Keratinocyte (primary cell): ENCODE data around the gene RARRES1. TPM values are rescaled to one million over a fixed set of nuclear protein-coding genes. Genes with fewer than 3 reads are reported as not detected.

ENCODE experiments used
- DNase-seq: peaks from one replicate; pipeline ENCODE4 v3.0.0-alpha.2; 2011; ENCODE audit warnings: low read depth, missing footprints, low spot score
- FAIRE-seq: peaks from 2 replicates; lab custom pipeline; 2011; peaks lifted over from hg19 to GRCh38; lab: Jason Lieb, UNC
- H2AFZ ChIP-seq: 2 replicates; pipeline ENCODE4 v1.6.0; 2012; ENCODE audit warnings: low read length, control low read depth, inconsistent platforms; ENCODE audit not compliant: control insufficient read depth
- H3K27ac ChIP-seq: 2 replicates; pipeline ENCODE4 v1.5.1; 2011; ENCODE audit warnings: low read length; ENCODE audit not compliant: control insufficient read depth, insufficient read depth
- H3K27me3 ChIP-seq: 3 replicates; pipeline ENCODE4 v1.6.0; 2011; ENCODE audit warnings: low read length; ENCODE audit not compliant: control insufficient read depth, insufficient read depth; ENCODE audit errors: extremely low read depth
- H3K36me3 ChIP-seq, 2 experiments: 2 replicates in 1 of 2; 3 replicates in 1 of 2; pipeline ENCODE4 v1.5.1; 2011; ENCODE audit warnings: low read length in 2 of 2, mild to moderate bottlenecking in 1 of 2; ENCODE audit not compliant: control insufficient read depth in 2 of 2, insufficient read depth in 2 of 2; ENCODE audit errors: extremely low read depth in 1 of 2
- H3K4me1 ChIP-seq: 3 replicates; pipeline ENCODE4 v1.5.1; 2011; ENCODE audit warnings: low read length; ENCODE audit not compliant: control insufficient read depth, insufficient read depth; ENCODE audit errors: extremely low read depth
- H3K4me2 ChIP-seq: 3 replicates; pipeline ENCODE4 v1.6.0; 2011; ENCODE audit warnings: low read depth, low read length; ENCODE audit not compliant: control insufficient read depth, insufficient read depth; ENCODE audit errors: extremely low read depth
- H3K4me3 ChIP-seq, 3 experiments: fragments of 200-600 bp in 1 of 3; sonication (generic) in 1 of 3; 2 replicates in 2 of 3; 3 replicates in 1 of 3; pipeline ENCODE4 v1.5.1; 2011 to 2016; ENCODE audit warnings: low read length in 3 of 3, mild to moderate bottlenecking in 3 of 3, control low read depth in 2 of 3, inconsistent platforms in 1 of 3, low read depth in 1 of 3, mixed read lengths in 1 of 3, mixed run types in 1 of 3, moderate library complexity in 1 of 3; ENCODE audit not compliant: control insufficient read depth in 2 of 3, insufficient read depth in 2 of 3; ENCODE audit errors: extremely low read depth in 1 of 3
- H3K79me2 ChIP-seq: 2 replicates; pipeline ENCODE4 v1.6.0; 2012; ENCODE audit warnings: low read length; ENCODE audit not compliant: control insufficient read depth, insufficient read depth
- H3K9ac ChIP-seq: 3 replicates; pipeline ENCODE4 v1.6.0; 2011; ENCODE audit warnings: low read length; ENCODE audit not compliant: control insufficient read depth, insufficient read depth; ENCODE audit errors: extremely low read depth
- H3K9me1 ChIP-seq: 3 replicates; pipeline ENCODE4 v1.6.0; 2011; ENCODE audit warnings: low read length; ENCODE audit not compliant: control insufficient read depth, insufficient read depth; ENCODE audit errors: extremely low read depth
- H3K9me3 ChIP-seq: 2 replicates; pipeline ENCODE4 v1.5.1; 2012; ENCODE audit warnings: low read depth, low read length; ENCODE audit not compliant: control insufficient read depth
- H4K20me1 ChIP-seq: 3 replicates; pipeline ENCODE4 v1.6.0; 2011; ENCODE audit warnings: low read length; ENCODE audit not compliant: control insufficient read depth, insufficient read depth; ENCODE audit errors: extremely low read depth
- CTCF ChIP-seq, 3 experiments: IDR thresholded peaks in 1 of 3; conservative IDR thresholded peaks in 1 of 3; optimal IDR thresholded peaks in 1 of 3; 2 replicates in 2 of 3; 3 replicates in 1 of 3; pipeline versions ENCODE3 to v1.5.1; 2011; ENCODE audit warnings: low read length in 3 of 3, mild to moderate bottlenecking in 3 of 3, moderate library complexity in 2 of 3, control low read depth in 1 of 3, inconsistent platforms in 1 of 3; ENCODE audit not compliant: insufficient read depth in 2 of 3; ENCODE audit errors: extremely low read depth in 1 of 3
- EZH2 ChIP-seq: IDR thresholded peaks from one replicate; pipeline ENCODE4 v1.6.1; 2012; ENCODE audit warnings: inconsistent platforms, mild to moderate bottlenecking, low read length, moderate library complexity
- dilution Hi-C: fragments of 300-500 bp; cut with MboI; formaldehyde crosslinking; loops from one replicate; pipeline ENCODE4 v1.7.0; 2020; ENCODE audit warnings: low sequenced_read_pairs; ENCODE audit not compliant: extremely low pct_ligation_motif_present
- polyA plus RNA-seq, 5 experiments: library from polyadenylated mRNA; depleted of rRNA in 3 of 5; stranded (reverse) in 3 of 5; stranded (forward) in 1 of 5; unstranded in 1 of 5; fragments of >200 nt; gene quantifications; 1 replicate in 1 of 5; 2 replicates in 3 of 5; 3 replicates in 1 of 5; pipeline versions ENCODE4 v1.2.1 to v1.2.3, GENCODE V29; 2011 to 2012; ENCODE audit warnings: missing spikeins in 2 of 5, low read depth in 1 of 5, low replicate concordance in 1 of 5

RARRES1 gene
- polyA plus RNA-seq, 1 donor (not counting 4 experiments of a cell fraction or from before 2014, with no cell fraction given) = not detected

GRCh38 chr3:158658889-158659288 is 73.4 kb downstream of the RARRES1 start:
- H3K9ac ChIP-seq = no peak overlapping the region
- no peak overlapping the region for H3K27ac ChIP-seq
- H3K79me2 ChIP-seq = no peaks in the 10 kb centered on the region
- no peaks in the 10 kb centered on the region for H3K27me3 ChIP-seq
- no peaks in the 10 kb centered on the region for H3K4me1 ChIP-seq
- no peaks in the 10 kb centered on the region for H3K9me1 ChIP-seq
- no peaks in the 10 kb centered on the region for H3K9me3 ChIP-seq
- DNase-seq (no peak), FAIRE-seq (no peak)
- H3K4me2 ChIP-seq = no peak overlapping the region
- TF ChIP-seq CTCF (optimal IDR thresholded peaks at IDR 0.05 in 1 of 3, IDR thresholded peaks at IDR 0.05 in 1 of 3, conservative IDR thresholded peaks at IDR 0.05 in 1 of 3; ENCODE audit: extremely low read depth in 1 of 3, insufficient read depth in 2 of 3, low read length in 3 of 3) = no peak
- TF ChIP-seq EZH2 = no peak
- H2AFZ ChIP-seq = no peak overlapping the region
- dilution Hi-C loops = no loop called here
- H3K36me3 ChIP-seq = peaks cover 12 to 15% of the 10 kb centered on the region in 2 experiments
- no peak overlapping the region for H3K4me3 ChIP-seq
- no peaks in the 10 kb centered on the region for H4K20me1 ChIP-seq

GRCh38 chr3:158652463-158652862 is 79.8 kb downstream of the RARRES1 start:
- H3K9ac ChIP-seq = no peak overlapping the region
- no peak overlapping the region for H3K4me2 ChIP-seq
- no peak overlapping the region for H2AFZ ChIP-seq
- H3K4me3 ChIP-seq = no peak overlapping the region
- no peak for FAIRE-seq
- H3K36me3 ChIP-seq = peaks cover 5 to 20% of the 10 kb centered on the region in 2 experiments
- H4K20me1 ChIP-seq = no peaks in the 10 kb centered on the region
- H3K9me3 ChIP-seq = no peaks in the 10 kb centered on the region
- no peaks in the 10 kb centered on the region for H3K9me1 ChIP-seq
- DNase-seq = no peak
- no peak for TF ChIP-seq CTCF (optimal IDR thresholded peaks at IDR 0.05 in 1 of 3, IDR thresholded peaks at IDR 0.05 in 1 of 3, conservative IDR thresholded peaks at IDR 0.05 in 1 of 3; ENCODE audit: extremely low read depth in 1 of 3, insufficient read depth in 2 of 3, low read length in 3 of 3)
- no peak for TF ChIP-seq EZH2
- H3K27me3 ChIP-seq = no peaks in the 10 kb centered on the region
- H3K79me2 ChIP-seq = peaks cover 4% of the 10 kb centered on the region
- dilution Hi-C loops = no loop called here
- peaks cover 2% of the 10 kb centered on the region for H3K4me1 ChIP-seq
- H3K27ac ChIP-seq = no peak overlapping the region
